ENCODE results near the gene GATAD2A.
A peak's percentile ranks its signal among the peaks of the same experiment; 100 is the strongest.
"Not testable (repeated sequence)": the region's sequence is repeated elsewhere in the genome, so short reads cannot be mapped to it uniquely, and the experiment has no call there.

The GATAD2A gene

GRCh38 chr19:19404879-19405860, at the start of gene GATAD2A:
Gene GATAD2A (plus strand): TSS chr19:19405675. CDS start chr19:19465346, 59,671 bp downstream.
- DNase-seq (ENCODE audit: low read depth in 2 of 2, low spot score in 1 of 2): peak; percentile 87 to 91

GRCh38 chr19:19356500-19356899, 49.0 kb upstream of the GATAD2A start:
- no peak for DNase-seq (ENCODE audit: low read depth in 2 of 2, low spot score in 1 of 2)

- DNase-seq (ENCODE audit: low read depth in 2 of 2, low spot score in 1 of 2): no peak
These were observed 48.4 kb upstream of the GATAD2A start for GRCh38 chr19:19356901-19357566.

- DNase-seq (ENCODE audit: low read depth in 2 of 2, low spot score in 1 of 2): peak; percentile 32 to 35
These were observed 44.3 kb upstream of the GATAD2A start for GRCh38 chr19:19361075-19361594.

GRCh38 chr19:19362075-19362474, 43.4 kb upstream of the GATAD2A start:
- no peak for DNase-seq (ENCODE audit: low read depth in 2 of 2, low spot score in 1 of 2)

GRCh38 chr19:19366434-19367396, 38.8 kb upstream of the GATAD2A start:
- DNase-seq (ENCODE audit: low read depth in 2 of 2, low spot score in 1 of 2): peak in 1 of 2 donors; percentile 44

GRCh38 chr19:19368087-19368486, 37.4 kb upstream of the GATAD2A start:
- DNase-seq (ENCODE audit: low read depth in 2 of 2, low spot score in 1 of 2): no peak

- DNase-seq (ENCODE audit: low read depth in 2 of 2, low spot score in 1 of 2): no peak
These were observed 34.4 kb upstream of the GATAD2A start for GRCh38 chr19:19371059-19371458.

- no peak for DNase-seq (ENCODE audit: low read depth in 2 of 2, low spot score in 1 of 2)
These were observed 32.6 kb upstream of the GATAD2A start for GRCh38 chr19:19372656-19373416.

GRCh38 chr19:19379527-19379926, 25.9 kb upstream of the GATAD2A start:
- DNase-seq (ENCODE audit: low read depth in 2 of 2, low spot score in 1 of 2): no peak

GRCh38 chr19:19380316-19380715, 25.2 kb upstream of the GATAD2A start:
- DNase-seq (ENCODE audit: low read depth in 2 of 2, low spot score in 1 of 2): not testable (repeated sequence)

- no peak for DNase-seq (ENCODE audit: low read depth in 2 of 2, low spot score in 1 of 2)
These were observed 24.2 kb upstream of the GATAD2A start for GRCh38 chr19:19381007-19381926.

- DNase-seq (ENCODE audit: low read depth in 2 of 2, low spot score in 1 of 2): no peak
These were observed 23.4 kb upstream of the GATAD2A start for GRCh38 chr19:19382118-19382517.

GRCh38 chr19:19384486-19384885, 21.0 kb upstream of the GATAD2A start:
- DNase-seq (ENCODE audit: low read depth in 2 of 2, low spot score in 1 of 2): no peak

GRCh38 chr19:19385131-19385895, 20.2 kb upstream of the GATAD2A start:
- DNase-seq (ENCODE audit: low read depth in 2 of 2, low spot score in 1 of 2): peak; percentile 98 to 99

GRCh38 chr19:19385896-19386869, 19.3 kb upstream of the GATAD2A start:
- no peak for DNase-seq (ENCODE audit: low read depth in 2 of 2, low spot score in 1 of 2)

GRCh38 chr19:19387108-19387507, 18.4 kb upstream of the GATAD2A start:
- DNase-seq (ENCODE audit: low read depth in 2 of 2, low spot score in 1 of 2): no peak
